Right atrium auricular region (tissue), 2 donors: ENCODE measurements around the gene FAM3B. TPM values are rescaled to one million over a fixed set of nuclear protein-coding genes. Genes with fewer than 3 reads are reported as not detected.

ENCODE experiments used
- DNase-seq: peaks from one replicate; pipeline ENCODE4 v3.0.0-alpha.2; 2019; ENCODE audit warnings: low spot score
- H3K27ac ChIP-seq, 2 donors: fragments of 200-600 bp; sonication (generic); 1 replicate in 1 of 2; 2 replicates in 1 of 2; pipeline ENCODE4 v1.5.1; 2016 to 2019
- H3K27me3 ChIP-seq, 2 donors: fragments of 200-600 bp; sonication (generic); one replicate each; pipeline versions ENCODE4 v1.5.1 to v1.6.0; 2017 to 2019
- H3K36me3 ChIP-seq: fragments of 200-600 bp; sonication (generic); one replicate; pipeline ENCODE4 v1.5.1; 2016
- H3K4me1 ChIP-seq, 2 donors: fragments of 200-600 bp; sonication (generic); one replicate each; pipeline versions ENCODE4 v1.5.1 to v1.6.0; 2017 to 2019
- H3K4me3 ChIP-seq, 2 donors: fragments of 200-600 bp; sonication (generic); 1 replicate in 1 of 2; 2 replicates in 1 of 2; pipeline ENCODE4 v1.5.1; 2017 to 2019; ENCODE audit warnings: mild to moderate bottlenecking in 1 of 2, moderate library complexity in 1 of 2
- H3K9me3 ChIP-seq, 2 donors: fragments of 200-600 bp; sonication (generic); one replicate each; pipeline ENCODE4 v1.5.1; 2019
- CTCF ChIP-seq, 2 donors: fragments of 200-600 bp; sonication (generic); IDR thresholded peaks; one replicate each; pipeline ENCODE4 v1.5.1; 2019; ENCODE audit warnings: antibody characterized with exemption in 2 of 2
- total RNA-seq, 2 donors: library from RNA; depleted of rRNA; stranded (reverse); fragments of >200 nt; gene quantifications; one replicate each; pipeline ENCODE4 v1.1.0, GENCODE V29; 2016

The FAM3B gene, protein sequence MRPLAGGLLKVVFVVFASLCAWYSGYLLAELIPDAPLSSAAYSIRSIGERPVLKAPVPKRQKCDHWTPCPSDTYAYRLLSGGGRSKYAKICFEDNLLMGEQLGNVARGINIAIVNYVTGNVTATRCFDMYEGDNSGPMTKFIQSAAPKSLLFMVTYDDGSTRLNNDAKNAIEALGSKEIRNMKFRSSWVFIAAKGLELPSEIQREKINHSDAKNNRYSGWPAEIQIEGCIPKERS
- total RNA-seq = not detected

GRCh38 chr21:41316200-41317062 lies at the start of gene FAM3B:
Gene FAM3B, plus strand, starts transcription at chr21:41316801. Its CDS starts 79 bp downstream, at chr21:41316880.
- H3K27me3 ChIP-seq = peaks cover 0 to 2% of the 10 kb centered on the region in 2 donors
- no peak within 1 kb of the TSS for H3K27ac ChIP-seq
- no peaks in the 10 kb centered on the region for H3K9me3 ChIP-seq
- peaks cover 0 to 11% of the 10 kb centered on the region in 2 donors for H3K4me1 ChIP-seq
- no peak for TF ChIP-seq CTCF (IDR thresholded peaks at IDR 0.05)
- peak within 1 kb of the TSS; percentile 15 to 45 for H3K4me3 ChIP-seq
- no peaks in the 10 kb centered on the region for H3K36me3 ChIP-seq
- no peak for DNase-seq

DNA sequence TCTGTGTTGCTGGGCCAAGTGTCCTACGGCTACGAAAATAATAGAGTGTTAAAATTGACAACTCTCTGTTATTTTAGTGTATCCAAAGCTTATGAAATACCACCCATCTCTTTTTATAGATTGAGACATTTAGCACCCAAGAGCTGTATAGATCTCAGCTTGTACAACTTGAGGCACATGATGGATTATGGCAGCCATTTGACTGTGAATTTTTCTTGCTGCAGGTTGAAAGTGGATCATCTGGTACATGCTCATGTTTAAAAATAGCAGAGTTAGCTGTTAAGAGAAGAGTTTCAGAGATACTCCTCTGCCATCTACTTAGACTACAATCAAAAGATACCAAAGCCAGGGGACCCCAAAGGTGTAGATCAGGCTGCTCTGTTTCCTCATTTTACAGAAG lies 49.3 kb upstream of the FAM3B start:
- no peak for DNase-seq
- no peaks in the 10 kb centered on the region for H3K36me3 ChIP-seq
- no peaks in the 10 kb centered on the region for H3K27me3 ChIP-seq
- H3K27ac ChIP-seq = peak overlapping the region in 1 of 2 donors; percentile 25
- no peaks in the 10 kb centered on the region for H3K4me1 ChIP-seq
- peaks cover 0 to 17% of the 10 kb centered on the region in 2 donors for H3K9me3 ChIP-seq
- H3K4me3 ChIP-seq = no peak overlapping the region
- no peak for TF ChIP-seq CTCF (IDR thresholded peaks at IDR 0.05)

DNA sequence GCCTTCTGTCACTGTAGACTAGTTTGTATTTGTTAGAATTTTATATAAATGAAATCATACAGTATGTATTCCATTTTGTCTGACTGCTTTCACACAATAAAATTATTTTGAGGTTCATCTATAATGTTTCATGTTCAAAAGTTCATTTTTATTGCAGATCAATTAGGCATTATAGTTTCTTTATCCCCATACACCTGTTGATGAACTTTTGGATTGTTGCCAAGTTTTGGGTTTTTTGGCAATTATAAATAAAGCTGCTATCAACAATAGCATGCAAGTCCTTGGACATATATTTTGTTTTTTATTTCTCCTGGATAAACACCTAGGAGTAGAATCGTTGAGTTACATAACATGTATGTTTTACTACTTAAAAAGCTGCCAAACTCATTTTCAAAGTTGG lies 47.1 kb upstream of the FAM3B start:
- peaks cover 3% of the 10 kb centered on the region for H3K36me3 ChIP-seq
- no peak for DNase-seq
- no peak for TF ChIP-seq CTCF (IDR thresholded peaks at IDR 0.05)
- H3K4me3 ChIP-seq = no peak overlapping the region
- H3K27ac ChIP-seq = no peak overlapping the region
- H3K4me1 ChIP-seq = no peaks in the 10 kb centered on the region
- H3K9me3 ChIP-seq = peaks cover 0 to 22% of the 10 kb centered on the region in 2 donors
- no peaks in the 10 kb centered on the region for H3K27me3 ChIP-seq

GRCh38 chr21:41277196-41277595 lies 39.4 kb upstream of the FAM3B start:
- Histone ChIP-seq H3K36me3 (peaks cover 3% of the 10 kb centered on the region), H3K27ac (no peak overlapping the region), H3K27me3 (no peaks in the 10 kb centered on the region), H3K4me3 (no peak overlapping the region), H3K9me3 (peaks cover 0 to 9% of the 10 kb centered on the region in 2 donors), H3K4me1 (peaks cover 0 to 4% of the 10 kb centered on the region in 2 donors)
- no peak for DNase-seq
- no peak for TF ChIP-seq CTCF (IDR thresholded peaks at IDR 0.05)

DNA sequence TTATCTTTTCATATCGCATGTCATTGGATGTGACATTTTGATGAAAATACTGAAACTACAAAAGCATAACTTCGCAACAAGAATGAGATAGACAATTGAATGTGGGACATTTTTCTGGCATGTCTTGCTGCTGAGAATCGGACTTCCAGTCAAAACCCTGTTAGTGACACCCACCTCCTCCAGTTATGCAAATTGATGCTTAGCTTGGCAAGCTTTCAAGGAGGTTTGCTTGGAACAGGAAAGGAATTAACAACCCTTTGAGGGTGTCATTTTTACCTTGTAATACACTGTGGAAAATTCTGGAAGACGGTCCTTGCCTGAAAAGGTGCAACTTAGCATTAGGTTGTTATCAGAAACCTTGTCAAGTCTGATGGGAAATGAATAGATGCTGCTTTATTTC lies 38.8 kb upstream of the FAM3B start:
- no peak for TF ChIP-seq CTCF (IDR thresholded peaks at IDR 0.05)
- peaks cover 0 to 3% of the 10 kb centered on the region in 2 donors for H3K9me3 ChIP-seq
- no peak overlapping the region for H3K27ac ChIP-seq
- peaks cover 0 to 4% of the 10 kb centered on the region in 2 donors for H3K4me1 ChIP-seq
- DNase-seq = no peak
- H3K36me3 ChIP-seq = peaks cover under 1% of the 10 kb centered on the region
- H3K4me3 ChIP-seq = no peak overlapping the region
- no peaks in the 10 kb centered on the region for H3K27me3 ChIP-seq
